Middle frontal gyrus (tissue), 1 donor: ENCODE measurements around the gene PPP1R12B.
"Not testable (repeated sequence)": the region's sequence is repeated elsewhere in the genome, so short reads cannot be mapped to it uniquely, and the experiment has no call there.

ENCODE experiments used
- DNase-seq: peaks from one replicate; pipeline ENCODE4 v3.0.0-alpha.2; 2015; ENCODE audit warnings: low spot score; ENCODE audit errors: extremely low spot score

Gene PPP1R12B

GRCh38 chr1:202531472-202531811, 182.9 kb downstream of the PPP1R12B start:
- no peak for DNase-seq

- not testable (repeated sequence) for DNase-seq
Observed at GRCh38 chr1:202531812-202532616, 183.5 kb downstream of the PPP1R12B start.

- DNase-seq: not testable (repeated sequence)
Observed at GRCh38 chr1:202539166-202539574, 190.7 kb downstream of the PPP1R12B start.

- not testable (repeated sequence) for DNase-seq
Observed at GRCh38 chr1:202539583-202539982, 191.1 kb downstream of the PPP1R12B start.

- DNase-seq: no peak
Observed at GRCh38 chr1:202540014-202540413, 191.5 kb downstream of the PPP1R12B start.

GRCh38 chr1:202540448-202540847, 191.9 kb downstream of the PPP1R12B start:
- no peak for DNase-seq

GRCh38 chr1:202540858-202541257, 192.4 kb downstream of the PPP1R12B start:
- DNase-seq: not testable (repeated sequence)

GRCh38 chr1:202542415-202542814, 193.9 kb downstream of the PPP1R12B start:
- not testable (repeated sequence) for DNase-seq

GRCh38 chr1:202543537-202543936, 195.0 kb downstream of the PPP1R12B start:
- DNase-seq: not testable (repeated sequence)

- DNase-seq: not testable (repeated sequence)
Observed at GRCh38 chr1:202544766-202545449, 196.4 kb downstream of the PPP1R12B start.

- not testable (repeated sequence) for DNase-seq
Observed at GRCh38 chr1:202545647-202546303, 197.3 kb downstream of the PPP1R12B start.

GRCh38 chr1:202546377-202546776, 197.9 kb downstream of the PPP1R12B start:
- DNase-seq: not testable (repeated sequence)

GRCh38 chr1:202546796-202547195, 198.3 kb downstream of the PPP1R12B start:
- not testable (repeated sequence) for DNase-seq

GRCh38 chr1:202547215-202547614, 198.7 kb downstream of the PPP1R12B start:
- no peak for DNase-seq

GRCh38 chr1:202550088-202550487, 201.6 kb downstream of the PPP1R12B start:
- DNase-seq: not testable (repeated sequence)

GRCh38 chr1:202551683-202552082, 203.2 kb downstream of the PPP1R12B start:
- DNase-seq: no peak

- DNase-seq: not testable (repeated sequence)
Observed at GRCh38 chr1:202552615-202553014, 204.1 kb downstream of the PPP1R12B start.

GRCh38 chr1:202553078-202553477, 204.6 kb downstream of the PPP1R12B start:
- not testable (repeated sequence) for DNase-seq

GRCh38 chr1:202553560-202554038, 205.1 kb downstream of the PPP1R12B start:
- no peak for DNase-seq

GRCh38 chr1:202554619-202555018, 206.1 kb downstream of the PPP1R12B start:
- DNase-seq: not testable (repeated sequence)

- DNase-seq: not testable (repeated sequence)
Observed at GRCh38 chr1:202556037-202556436, 207.5 kb downstream of the PPP1R12B start.

- not testable (repeated sequence) for DNase-seq
Observed at GRCh38 chr1:202557662-202558061, 209.2 kb downstream of the PPP1R12B start.
